Lung (tissue), 13 donors: Measurements from ENCODE around the gene CNN2. TPM values are rescaled to one million over a fixed set of nuclear protein-coding genes. Genes with fewer than 3 reads are reported as not detected.

Experiments
- ATAC-seq: fragments of 200-7000 bp; cut with Tn5 transposase; one replicate; pipeline ENCODE4 v1.9.1; 2020; ENCODE audit warnings: moderate number of reproducible peaks; ENCODE audit not compliant: insufficient read depth, low FRiP score
- DNase-seq, 3 donors: peaks; one replicate each; pipeline ENCODE4 v3.0.0-alpha.2; 2013 to 2017
- H3K27ac ChIP-seq, 2 donors: one replicate each; pipeline ENCODE4 v1.5.1; 2013; ENCODE audit warnings: mild to moderate bottlenecking in 2 of 2, moderate library complexity in 2 of 2, control low read depth in 1 of 2, inconsistent platforms in 1 of 2, low read depth in 1 of 2, low read length in 1 of 2
- H3K27me3 ChIP-seq, 3 donors: one replicate each; pipeline ENCODE4 v1.5.1; 2013; ENCODE audit warnings: low read length in 2 of 3; ENCODE audit not compliant: control insufficient read depth in 3 of 3, insufficient read depth in 3 of 3
- H3K36me3 ChIP-seq, 4 donors: one replicate each; pipeline ENCODE4 v1.5.1; 2013; ENCODE audit warnings: low read length in 4 of 4, mild to moderate bottlenecking in 1 of 4, moderate library complexity in 1 of 4; ENCODE audit not compliant: control insufficient read depth in 4 of 4, insufficient read depth in 4 of 4
- H3K4me1 ChIP-seq, 5 donors: one replicate each; pipeline ENCODE4 v1.5.1; 2013; ENCODE audit warnings: low read length in 5 of 5, mild to moderate bottlenecking in 2 of 5, moderate library complexity in 1 of 5; ENCODE audit not compliant: control insufficient read depth in 5 of 5, insufficient read depth in 5 of 5
- H3K4me3 ChIP-seq: one replicate; pipeline ENCODE4 v1.5.1; 2013; ENCODE audit warnings: mild to moderate bottlenecking, control low read depth, moderate library complexity
- H3K9ac ChIP-seq, 2 donors: one replicate each; pipeline ENCODE4 v1.5.1; 2013; ENCODE audit warnings: low read length in 2 of 2, control low read depth in 1 of 2; ENCODE audit not compliant: insufficient read depth in 1 of 2
- H3K9me3 ChIP-seq, 4 donors: one replicate each; pipeline ENCODE4 v1.5.1; 2013; ENCODE audit warnings: low read length in 3 of 4, mild to moderate bottlenecking in 1 of 4, moderate library complexity in 1 of 4; ENCODE audit not compliant: control insufficient read depth in 4 of 4, insufficient read depth in 3 of 4
- WGBS, 2 donors: extraction: QIAGEN DNeasy Blood & Tissue Kit; methylation state at CpG; one replicate each; pipeline ENCODE4 v1.1.7; 2013; 5-methylcytosine and 5-hydroxymethylcytosine counted together
- polyA plus RNA-seq, 2 donors: library from polyadenylated mRNA; stranded (reverse); fragments of 200-250 nt; gene quantifications; one replicate each; pipeline ENCODE4 v1.2.1, GENCODE V29; 2013
- small RNA-seq: library from RNA; depleted of rRNA; stranded (forward); fragments of <200 nt; gene quantifications from one replicate; pipeline ENCODE3, GENCODE V24; 2014; ENCODE audit warnings: low replicate concordance
- total RNA-seq, 2 donors: library from RNA; depleted of rRNA in 1 of 2; stranded (reverse); fragments of >200 nt in 1 of 2; gene quantifications; one replicate each; pipeline ENCODE4 v1.2.1, GENCODE V29; 2014 to 2021
- TF ChIP-seq, protein P1 (sequence below): IDR thresholded peaks from 2 replicates; pipeline ENCODE4 v1.5.1; 2012; ENCODE audit warnings: mild to moderate bottlenecking; ENCODE audit errors: control extremely low read depth, extremely low read depth
- donor health status: control.
- donor health status: control.
- donor health status: Bipolar disorder and iron deficiency.
- donor health status: healthy.
- donor health status: DM: yes; HTN: yes; CAD: no.

The CNN2 gene
- total and polyA plus RNA-seq, 4 donors: 161 to 236 (median 180) TPM

DNA sequence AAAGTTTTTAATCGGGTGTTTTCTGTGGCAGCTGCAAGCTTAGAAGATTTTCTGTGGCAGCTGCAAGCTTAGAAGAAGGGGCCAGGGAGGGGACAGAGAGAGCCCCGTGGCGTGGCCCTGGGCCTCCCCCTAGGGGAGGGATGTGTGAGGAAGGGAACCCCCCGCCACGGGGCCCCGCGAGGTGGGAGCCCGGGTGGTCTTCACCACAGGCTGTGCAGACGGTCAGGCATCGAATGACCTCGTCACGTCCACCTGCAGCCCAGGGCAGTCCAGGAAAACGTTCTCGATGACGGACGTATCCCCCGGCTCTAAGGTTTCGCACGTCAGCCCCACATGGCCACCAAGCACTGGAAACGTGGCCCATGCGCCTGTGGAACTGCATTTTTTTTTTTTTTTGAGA is 60.2 kb downstream of the CNN2 start:
- 77 to 82% methylated on average over 21 of the region's 21 CpGs for WGBS, 2 donors
- no peak overlapping the region for H3K4me3 ChIP-seq
- H3K9ac ChIP-seq: no peak overlapping the region
- H3K9me3 ChIP-seq: no peaks in the 10 kb centered on the region
- TF ChIP-seq, protein P1, sequence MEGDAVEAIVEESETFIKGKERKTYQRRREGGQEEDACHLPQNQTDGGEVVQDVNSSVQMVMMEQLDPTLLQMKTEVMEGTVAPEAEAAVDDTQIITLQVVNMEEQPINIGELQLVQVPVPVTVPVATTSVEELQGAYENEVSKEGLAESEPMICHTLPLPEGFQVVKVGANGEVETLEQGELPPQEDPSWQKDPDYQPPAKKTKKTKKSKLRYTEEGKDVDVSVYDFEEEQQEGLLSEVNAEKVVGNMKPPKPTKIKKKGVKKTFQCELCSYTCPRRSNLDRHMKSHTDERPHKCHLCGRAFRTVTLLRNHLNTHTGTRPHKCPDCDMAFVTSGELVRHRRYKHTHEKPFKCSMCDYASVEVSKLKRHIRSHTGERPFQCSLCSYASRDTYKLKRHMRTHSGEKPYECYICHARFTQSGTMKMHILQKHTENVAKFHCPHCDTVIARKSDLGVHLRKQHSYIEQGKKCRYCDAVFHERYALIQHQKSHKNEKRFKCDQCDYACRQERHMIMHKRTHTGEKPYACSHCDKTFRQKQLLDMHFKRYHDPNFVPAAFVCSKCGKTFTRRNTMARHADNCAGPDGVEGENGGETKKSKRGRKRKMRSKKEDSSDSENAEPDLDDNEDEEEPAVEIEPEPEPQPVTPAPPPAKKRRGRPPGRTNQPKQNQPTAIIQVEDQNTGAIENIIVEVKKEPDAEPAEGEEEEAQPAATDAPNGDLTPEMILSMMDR: no peak
- ATAC-seq (no peak), DNase-seq (no peak)
- H3K27ac ChIP-seq: no peak overlapping the region
- H3K36me3 ChIP-seq: peaks cover 0 to 80% (median 2%) of the 10 kb centered on the region in 4 donors
- peaks cover 0 to 10% (median 0%) of the 10 kb centered on the region in 5 donors for H3K4me1 ChIP-seq
- H3K27me3 ChIP-seq: no peaks in the 10 kb centered on the region

DNA sequence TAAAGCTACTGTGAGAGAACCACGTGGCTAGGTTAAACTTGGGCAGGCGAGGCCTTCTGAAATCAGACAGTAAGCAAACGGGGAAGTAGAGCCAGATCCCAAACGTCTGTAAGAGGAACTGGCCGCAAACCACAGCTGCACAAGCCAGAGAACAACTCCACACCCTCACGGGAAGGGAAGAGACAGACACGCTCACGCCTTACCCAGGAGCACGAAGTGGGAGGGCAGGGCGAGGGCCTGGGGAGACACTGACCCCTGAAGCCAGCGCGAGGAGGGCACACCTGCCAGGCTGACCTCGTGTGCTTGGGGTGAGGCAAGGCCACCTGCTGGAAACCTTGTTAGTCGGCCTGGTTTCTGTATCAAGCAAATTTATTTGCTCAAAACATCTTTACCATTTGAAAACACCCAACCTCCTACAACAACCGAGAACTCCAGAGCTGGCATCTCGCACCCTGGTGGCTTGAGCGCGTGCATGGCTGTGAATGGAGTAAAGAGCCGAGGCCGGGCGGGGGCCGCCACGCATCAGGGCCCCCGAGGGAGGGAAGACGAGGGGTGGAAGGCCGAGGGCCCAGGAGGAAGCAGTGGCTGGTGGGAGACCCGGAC is 61.5 kb downstream of the CNN2 start:
- DNase-seq: no peak
- TF ChIP-seq, protein P1: no peak
- no peak overlapping the region for H3K9ac ChIP-seq
- ATAC-seq: peak; percentile 33
- H3K4me1 ChIP-seq: peaks cover 0 to 1% (median 0%) of the 10 kb centered on the region in 5 donors
- WGBS, 2 donors: 35 to 52% methylated on average over 27 of the region's 27 CpGs
- H3K9me3 ChIP-seq: no peaks in the 10 kb centered on the region
- no peaks in the 10 kb centered on the region for H3K27me3 ChIP-seq
- H3K4me3 ChIP-seq: no peak overlapping the region
- H3K36me3 ChIP-seq: peaks cover 0 to 81% (median 5%) of the 10 kb centered on the region in 4 donors
- H3K27ac ChIP-seq: peak overlapping the region in 1 of 2 donors; percentile 67

- no peak for ATAC-seq
- no peaks in the 10 kb centered on the region for H3K9me3 ChIP-seq
- no peak for DNase-seq
- TF ChIP-seq, protein P1: no peak
- peaks cover 0 to 81% (median 5%) of the 10 kb centered on the region in 4 donors for H3K36me3 ChIP-seq
- peak overlapping the region in 1 of 2 donors; percentile 67 for H3K27ac ChIP-seq
- peaks cover 0 to 3% (median 1%) of the 10 kb centered on the region in 5 donors for H3K4me1 ChIP-seq
- no peak overlapping the region for H3K4me3 ChIP-seq
- H3K27me3 ChIP-seq: no peaks in the 10 kb centered on the region
- WGBS, 2 donors: 71 to 83% methylated on average over 24 to 27 of the region's 27 CpGs
- no peak overlapping the region for H3K9ac ChIP-seq
These were observed 62.1 kb downstream of the CNN2 start for GRCh38 chr19:1088416-1089010.

Small RNA genes lying within 50 kb of the gene (small RNA-seq; reads per million reads assigned to genes)
- gene RNU6-2: 1.4 reads per million, percentile 87 among the genes with 10 or more reads in this experiment

Other genes with a start within 250 kb of the CNN2 start
- 100 to 1,000 TPM; 256 to 321 TPM for gene PTBP1, start 229.2 kb upstream of the CNN2 start, total RNA-seq
- 100 to 1,000 TPM; 112 to 150 TPM for gene PTBP1, start 229.2 kb upstream of the CNN2 start, polyA plus RNA-seq
- gene PLPPR3, start 204.7 kb upstream of the CNN2 start, total RNA-seq: 10 to 100 TPM in 1 of 2 donors, 1 to 10 TPM in 1; 8.1 to 14.1 TPM
- gene PLPPR3, start 204.7 kb upstream of the CNN2 start, polyA plus RNA-seq: 1 to 10 TPM in 1 of 2 donors, under 1 TPM in 1; 0.91 to 4.2 TPM
- 1 to 10 TPM; 2.1 to 9.8 TPM for gene AZU1, start 198.8 kb upstream of the CNN2 start, total RNA-seq
- gene AZU1, start 198.8 kb upstream of the CNN2 start, polyA plus RNA-seq: 1 to 10 TPM; 2.0 to 6.7 TPM
- 10 to 100 TPM in 1 of 2 donors, under 1 TPM in 1; 0.58 to 23.3 TPM for gene PRTN3, start 185.6 kb upstream of the CNN2 start, total RNA-seq
- gene PRTN3, start 185.6 kb upstream of the CNN2 start, polyA plus RNA-seq: 10 to 100 TPM in 1 of 2 donors, under 1 TPM in 1; 0.85 to 18.5 TPM
- 10 to 100 TPM in 1 of 2 donors, 1 to 10 TPM in 1; 1.4 to 16.6 TPM for gene ELANE, start 174.3 kb upstream of the CNN2 start, total RNA-seq
- 10 to 100 TPM in 1 of 2 donors, 1 to 10 TPM in 1; 2.0 to 21.0 TPM for gene ELANE, start 174.3 kb upstream of the CNN2 start, polyA plus RNA-seq
- gene CFD, start 166.9 kb upstream of the CNN2 start, total RNA-seq: 100 to 1,000 TPM in 1 of 2 donors, 10 to 100 TPM in 1; 90.8 to 185 TPM
- gene CFD, start 166.9 kb upstream of the CNN2 start, polyA plus RNA-seq: 100 to 1,000 TPM in 1 of 2 donors, 10 to 100 TPM in 1; 97.2 to 227 TPM
- gene MED16, start 133.4 kb upstream of the CNN2 start, total RNA-seq: 10 to 100 TPM; 38.7 to 59.7 TPM
- gene MED16, start 133.4 kb upstream of the CNN2 start, polyA plus RNA-seq: 10 to 100 TPM; 44.8 to 72.3 TPM
- gene RNU6-9, start 133.1 kb upstream of the CNN2 start, total RNA-seq: not detected
- not detected for gene RNU6-9, start 133.1 kb upstream of the CNN2 start, polyA plus RNA-seq
- gene R3HDM4, start 113.4 kb upstream of the CNN2 start, total RNA-seq: 10 to 100 TPM; 31.6 to 69.2 TPM
- 100 to 1,000 TPM in 1 of 2 donors, 10 to 100 TPM in 1; 86.1 to 139 TPM for gene R3HDM4, start 113.4 kb upstream of the CNN2 start, polyA plus RNA-seq
- gene KISS1R, start 109.3 kb upstream of the CNN2 start, total RNA-seq: under 1 TPM in 1 of 2 donors, not detected in 1; 0.21 TPM
- under 1 TPM in 1 of 2 donors, not detected in 1; 0.13 TPM for gene KISS1R, start 109.3 kb upstream of the CNN2 start, polyA plus RNA-seq
- gene ARID3A, start 100.6 kb upstream of the CNN2 start, total RNA-seq: 10 to 100 TPM; 22.6 to 29.7 TPM
- 10 to 100 TPM in 1 of 2 donors, 1 to 10 TPM in 1; 7.7 to 17.0 TPM for gene ARID3A, start 100.6 kb upstream of the CNN2 start, polyA plus RNA-seq
- 10 to 100 TPM; 36.6 to 60.2 TPM for gene WDR18, start 42.3 kb upstream of the CNN2 start, total RNA-seq
- gene WDR18, start 42.3 kb upstream of the CNN2 start, polyA plus RNA-seq: 10 to 100 TPM; 43.4 to 48.0 TPM
- gene GRIN3B, start 26.2 kb upstream of the CNN2 start, total RNA-seq: 10 to 100 TPM in 1 of 2 donors, 1 to 10 TPM in 1; 2.6 to 11.6 TPM
- gene GRIN3B, start 26.2 kb upstream of the CNN2 start, polyA plus RNA-seq: 1 to 10 TPM; 1.3 to 2.3 TPM
- 100 to 1,000 TPM in 1 of 2 donors, 10 to 100 TPM in 1; 61.1 to 195 TPM for gene TMEM259, start 5.5 kb upstream of the CNN2 start, total RNA-seq
- gene TMEM259, start 5.5 kb upstream of the CNN2 start, polyA plus RNA-seq: 100 to 1,000 TPM; 194 to 262 TPM
- gene RNU6-2, start 5.1 kb upstream of the CNN2 start, total RNA-seq: not detected
- gene RNU6-2, start 5.1 kb upstream of the CNN2 start, polyA plus RNA-seq: not detected
- gene ABCA7, start 13.5 kb downstream of the CNN2 start, total RNA-seq: 10 to 100 TPM; 20.1 to 50.0 TPM
- gene ABCA7, start 13.5 kb downstream of the CNN2 start, polyA plus RNA-seq: 10 to 100 TPM; 33.5 to 54.4 TPM
- 10 to 100 TPM; 23.8 to 86.4 TPM for gene ARHGAP45, start 40.6 kb downstream of the CNN2 start, total RNA-seq
- 100 to 1,000 TPM in 1 of 2 donors, 10 to 100 TPM in 1; 75.4 to 117 TPM for gene ARHGAP45, start 40.6 kb downstream of the CNN2 start, polyA plus RNA-seq
- gene POLR2E, start 68.8 kb downstream of the CNN2 start, total RNA-seq: 100 to 1,000 TPM in 1 of 2 donors, 10 to 100 TPM in 1; 78.4 to 188 TPM
- gene POLR2E, start 68.8 kb downstream of the CNN2 start, polyA plus RNA-seq: 100 to 1,000 TPM; 120 to 196 TPM
- gene GPX4, start 77.4 kb downstream of the CNN2 start, total RNA-seq: 100 to 1,000 TPM in 1 of 2 donors, 10 to 100 TPM in 1; 91.6 to 365 TPM
- gene GPX4, start 77.4 kb downstream of the CNN2 start, polyA plus RNA-seq: 1,000 to 10,000 TPM in 1 of 2 donors, 100 to 1,000 TPM in 1; 566 to 1,031 TPM
- 100 to 1,000 TPM in 1 of 2 donors, 10 to 100 TPM in 1; 45.6 to 128 TPM for gene SBNO2, start 147.7 kb downstream of the CNN2 start, total RNA-seq
- 100 to 1,000 TPM in 1 of 2 donors, 10 to 100 TPM in 1; 63.3 to 155 TPM for gene SBNO2, start 147.7 kb downstream of the CNN2 start, polyA plus RNA-seq
- gene STK11, start 179.2 kb downstream of the CNN2 start, total RNA-seq: 10 to 100 TPM; 51.0 to 58.3 TPM
- 10 to 100 TPM; 43.1 to 59.8 TPM for gene STK11, start 179.2 kb downstream of the CNN2 start, polyA plus RNA-seq
- under 1 TPM; 0.23 to 0.83 TPM for gene CBARP, start 211.4 kb downstream of the CNN2 start, total RNA-seq
- gene CBARP, start 211.4 kb downstream of the CNN2 start, polyA plus RNA-seq: under 1 TPM; 0.41 to 0.77 TPM
- gene ATP5F1D, start 215.1 kb downstream of the CNN2 start, total RNA-seq: 100 to 1,000 TPM in 1 of 2 donors, 10 to 100 TPM in 1; 27.1 to 217 TPM
- 100 to 1,000 TPM; 157 to 266 TPM for gene ATP5F1D, start 215.1 kb downstream of the CNN2 start, polyA plus RNA-seq
- 100 to 1,000 TPM in 1 of 2 donors, 10 to 100 TPM in 1; 39.7 to 185 TPM for gene MIDN, start 222.0 kb downstream of the CNN2 start, total RNA-seq
- gene MIDN, start 222.0 kb downstream of the CNN2 start, polyA plus RNA-seq: 10 to 100 TPM; 49.3 to 68.0 TPM
- 100 to 1,000 TPM; 435 to 443 TPM for gene CIRBP, start 242.7 kb downstream of the CNN2 start, total RNA-seq
- 100 to 1,000 TPM; 313 to 488 TPM for gene CIRBP, start 242.7 kb downstream of the CNN2 start, polyA plus RNA-seq
- gene FAM174C, start 248.9 kb downstream of the CNN2 start, total RNA-seq: 10 to 100 TPM; 17.5 to 66.5 TPM
- gene FAM174C, start 248.9 kb downstream of the CNN2 start, polyA plus RNA-seq: 10 to 100 TPM; 72.3 to 89.3 TPM